NCI-H2196 (cell line): Measurements from ENCODE around the gene NHLRC4.

Experiments used
- DNase-seq: peaks from one replicate; lab custom pipeline; 2025; ENCODE audit not compliant: unreplicated experiment; lab: John Stamatoyannopoulos, UW

Gene NHLRC4

GRCh38 chr16:552171-552570, 14.6 kb upstream of the NHLRC4 start:
- DNase-seq = no peak

- DNase-seq = no peak
These were observed 13.1 kb upstream of the NHLRC4 start for GRCh38 chr16:553601-554296.

GRCh38 chr16:554297-554621, 12.5 kb upstream of the NHLRC4 start:
- no peak for DNase-seq

GRCh38 chr16:554640-555365, 12.0 kb upstream of the NHLRC4 start:
- DNase-seq = no peak

- no peak for DNase-seq
These were observed 11.0 kb upstream of the NHLRC4 start for GRCh38 chr16:555528-556473.

GRCh38 chr16:556474-557173, 10.2 kb upstream of the NHLRC4 start:
- DNase-seq = no peak

- DNase-seq = no peak
These were observed 9.1 kb upstream of the NHLRC4 start for GRCh38 chr16:557463-558297.

GRCh38 chr16:558298-559020, 8.3 kb upstream of the NHLRC4 start:
- DNase-seq = no peak

- no peak for DNase-seq
These were observed 7.8 kb upstream of the NHLRC4 start for GRCh38 chr16:559021-559380.

- DNase-seq = no peak
These were observed 7.2 kb upstream of the NHLRC4 start for GRCh38 chr16:559411-560203.

GRCh38 chr16:560204-560700, 6.6 kb upstream of the NHLRC4 start, which contains the start of gene PRR35:
Gene PRR35, plus strand, starts transcription at chr16:560394. Its CDS starts 2,901 bp downstream, at chr16:563295.
- DNase-seq = no peak

- DNase-seq = no peak
These were observed 5.9 kb upstream of the NHLRC4 start for GRCh38 chr16:560701-561412.

GRCh38 chr16:561413-561794, 5.4 kb upstream of the NHLRC4 start:
- no peak for DNase-seq

GRCh38 chr16:561957-562938, 4.6 kb upstream of the NHLRC4 start:
- DNase-seq = no peak

- DNase-seq = no peak
These were observed 3.6 kb upstream of the NHLRC4 start for GRCh38 chr16:563072-563644.

GRCh38 chr16:564690-565418, 2.0 kb upstream of the NHLRC4 start:
- no peak for DNase-seq
